ENCODE data around the gene ELOVL6. TPM values are rescaled to one million over a fixed set of nuclear protein-coding genes. Genes with fewer than 3 reads are reported as not detected.

ELOVL6 gene
- total and polyA plus RNA-seq, 10 donors = 0.58 to 4.5 (median 3.3) TPM

DNA sequence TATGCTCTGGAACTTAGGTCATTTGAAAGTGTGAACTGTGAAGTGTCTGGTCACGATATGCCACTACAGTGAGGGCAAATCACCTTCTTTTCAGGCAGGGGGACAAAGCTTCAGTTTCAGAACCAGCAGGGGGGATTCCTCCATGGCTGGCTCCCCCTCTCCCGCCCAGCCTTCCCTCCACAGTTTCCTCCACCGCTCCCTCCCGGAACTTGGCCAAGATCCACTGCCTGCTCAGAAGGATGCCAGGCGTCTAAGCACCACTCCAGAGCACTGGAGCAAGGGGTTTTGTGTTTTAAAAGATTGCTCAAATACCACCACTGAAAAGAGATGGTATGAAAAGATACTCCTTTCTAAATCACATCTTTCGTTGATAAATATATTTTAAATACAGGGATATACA is 126.9 kb downstream of the ELOVL6 start:
- TF ChIP-seq POLR2A (IDR thresholded peaks at IDR 0.05) (no peak), POLR2AphosphoS5 (IDR thresholded peaks at IDR 0.05) (no peak)
- TF ChIP-seq, protein P1, sequence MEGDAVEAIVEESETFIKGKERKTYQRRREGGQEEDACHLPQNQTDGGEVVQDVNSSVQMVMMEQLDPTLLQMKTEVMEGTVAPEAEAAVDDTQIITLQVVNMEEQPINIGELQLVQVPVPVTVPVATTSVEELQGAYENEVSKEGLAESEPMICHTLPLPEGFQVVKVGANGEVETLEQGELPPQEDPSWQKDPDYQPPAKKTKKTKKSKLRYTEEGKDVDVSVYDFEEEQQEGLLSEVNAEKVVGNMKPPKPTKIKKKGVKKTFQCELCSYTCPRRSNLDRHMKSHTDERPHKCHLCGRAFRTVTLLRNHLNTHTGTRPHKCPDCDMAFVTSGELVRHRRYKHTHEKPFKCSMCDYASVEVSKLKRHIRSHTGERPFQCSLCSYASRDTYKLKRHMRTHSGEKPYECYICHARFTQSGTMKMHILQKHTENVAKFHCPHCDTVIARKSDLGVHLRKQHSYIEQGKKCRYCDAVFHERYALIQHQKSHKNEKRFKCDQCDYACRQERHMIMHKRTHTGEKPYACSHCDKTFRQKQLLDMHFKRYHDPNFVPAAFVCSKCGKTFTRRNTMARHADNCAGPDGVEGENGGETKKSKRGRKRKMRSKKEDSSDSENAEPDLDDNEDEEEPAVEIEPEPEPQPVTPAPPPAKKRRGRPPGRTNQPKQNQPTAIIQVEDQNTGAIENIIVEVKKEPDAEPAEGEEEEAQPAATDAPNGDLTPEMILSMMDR (IDR thresholded peaks at IDR 0.05 in 8 of 11, conservative IDR thresholded peaks at IDR 0.05 in 3 of 11) = no peak
- intact Hi-C loops (cut with DNase I; ENCODE audit: low total_unique reads) = no loop called here
- DNase-seq = no peak
- Histone ChIP-seq H3K9me3 (no peaks in the 10 kb centered on the region), H3K4me3 (no peak overlapping the region), H3K4me1 (no peaks in the 10 kb centered on the region), H3K36me3 (no peaks in the 10 kb centered on the region), H3K27ac (no peak overlapping the region), H3K27me3 (replicated peaks in 1 of 7) (no peaks in the 10 kb centered on the region)
- 66 to 79% (median 79%) methylated on average over 6 of the region's 6 CpGs for WGBS, 5 donors

DNA sequence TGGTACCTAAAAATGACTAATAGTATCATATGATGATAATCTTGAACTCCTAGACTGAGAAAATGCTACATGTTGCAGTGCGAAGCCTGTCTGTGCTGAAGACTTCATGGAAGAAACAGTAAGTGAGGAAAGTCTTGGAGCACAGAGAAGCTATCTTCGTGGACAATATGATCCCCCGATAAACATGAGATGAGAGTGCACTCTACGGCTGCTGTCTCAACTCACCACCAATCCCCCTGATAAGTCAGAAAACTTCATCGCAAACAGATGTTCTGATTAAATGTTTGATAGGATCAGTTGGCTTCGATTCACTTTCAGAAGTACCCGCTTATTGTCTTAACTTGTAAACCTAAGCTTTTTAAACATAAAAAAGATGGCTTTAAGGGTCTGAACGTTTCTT is 130.2 kb downstream of the ELOVL6 start:
- no peak overlapping the region for H3K4me3 ChIP-seq

DNA sequence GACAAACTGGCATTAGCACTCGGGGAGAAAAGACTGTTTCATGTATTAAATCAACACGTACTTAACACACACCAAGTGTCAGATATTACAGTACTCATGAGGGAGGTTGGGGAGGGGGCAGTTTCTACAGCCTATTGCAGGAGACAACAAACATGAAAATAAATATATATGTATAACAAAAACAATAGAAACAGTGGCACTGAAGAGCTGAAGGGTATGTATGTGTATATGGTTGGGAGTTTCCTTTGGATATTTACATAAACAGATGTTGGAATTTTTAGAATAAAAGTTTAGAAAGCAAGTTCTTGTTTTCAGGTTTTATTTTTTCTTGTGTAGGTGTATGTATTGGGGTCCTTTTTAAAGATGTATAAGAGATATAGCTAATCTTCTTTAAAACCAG is 133.5 kb downstream of the ELOVL6 start:
- H3K4me3 ChIP-seq = no peak overlapping the region
- TF ChIP-seq POLR2AphosphoS5 (IDR thresholded peaks at IDR 0.05) (no peak), POLR2A (IDR thresholded peaks at IDR 0.05) (no peak)
- TF ChIP-seq, protein P1 (IDR thresholded peaks at IDR 0.05 in 8 of 11, conservative IDR thresholded peaks at IDR 0.05 in 3 of 11) = no peak
- no peak overlapping the region for H3K27ac ChIP-seq
- peaks cover 0 to 7% (median under 1%) of the 10 kb centered on the region in 6 donors for H3K4me1 ChIP-seq
- H3K9me3 ChIP-seq = no peaks in the 10 kb centered on the region
- no peaks in the 10 kb centered on the region for H3K27me3 ChIP-seq (replicated peaks in 1 of 7)
- intact Hi-C loops (cut with DNase I; ENCODE audit: low total_unique reads) = no loop called here
- DNase-seq = no peak
- WGBS, 5 donors = 81 to 96% (median 90%) methylated on average over 2 of the region's 2 CpGs
- H3K36me3 ChIP-seq = no peaks in the 10 kb centered on the region

More for the DNA sequence above, 130.2 kb downstream of the ELOVL6 start:
- TF ChIP-seq POLR2A (IDR thresholded peaks at IDR 0.05) = no peak
- TF ChIP-seq POLR2AphosphoS5 (IDR thresholded peaks at IDR 0.05) = no peak
- TF ChIP-seq, protein P1 (IDR thresholded peaks at IDR 0.05 in 8 of 11, conservative IDR thresholded peaks at IDR 0.05 in 3 of 11) = no peak
- Histone ChIP-seq H3K4me1 (no peaks in the 10 kb centered on the region), H3K9me3 (no peaks in the 10 kb centered on the region), H3K27ac (no peak overlapping the region), H3K36me3 (no peaks in the 10 kb centered on the region), H3K27me3 (replicated peaks in 1 of 7) (no peaks in the 10 kb centered on the region)
- intact Hi-C loops (cut with DNase I; ENCODE audit: low total_unique reads) = no loop called here
- DNase-seq = no peak
- WGBS, 5 donors = 87 to 96% (median 93%) methylated on average over 8 of the region's 8 CpGs

DNA sequence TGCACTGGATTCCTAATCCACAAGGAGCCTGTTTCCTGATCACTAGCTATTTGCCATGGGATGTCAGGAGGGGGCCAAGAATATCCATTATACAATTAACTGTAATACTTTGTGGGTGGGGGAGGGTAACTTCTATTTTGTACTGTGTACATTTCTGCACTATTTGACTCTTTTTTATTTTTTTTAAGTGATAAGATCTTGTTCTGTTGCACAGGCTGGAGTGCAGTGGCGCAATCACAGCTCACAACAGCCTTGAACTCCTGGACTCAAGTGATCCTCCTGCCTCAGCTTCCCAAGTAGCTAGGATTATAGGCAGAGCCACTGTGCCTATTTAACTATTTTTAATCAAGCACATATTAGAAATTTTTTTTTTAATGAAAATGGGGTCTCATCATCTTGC is 134.1 kb downstream of the ELOVL6 start:
- H3K36me3 ChIP-seq = no peaks in the 10 kb centered on the region
- no peak overlapping the region for H3K4me3 ChIP-seq
- WGBS, 5 donors = 84 to 95% (median 93%) methylated on average over 1 of the region's 1 CpG

More for the DNA sequence above, 134.1 kb downstream of the ELOVL6 start:
- intact Hi-C loops (cut with DNase I; ENCODE audit: low total_unique reads) = no loop called here
- Histone ChIP-seq H3K27me3 (replicated peaks in 1 of 7) (no peaks in the 10 kb centered on the region), H3K9me3 (no peaks in the 10 kb centered on the region), H3K4me1 (peaks cover 0 to 11% (median 7%) of the 10 kb centered on the region in 6 donors), H3K27ac (no peak overlapping the region)
- TF ChIP-seq POLR2AphosphoS5 (IDR thresholded peaks at IDR 0.05) (no peak), POLR2A (IDR thresholded peaks at IDR 0.05) (no peak)
- TF ChIP-seq, protein P1 (IDR thresholded peaks at IDR 0.05 in 8 of 11, conservative IDR thresholded peaks at IDR 0.05 in 3 of 11) = no peak
- DNase-seq = no peak

All from spleen (tissue), 11 donors.